Measurements from ENCODE around the gene INTS4.
A peak's percentile ranks its signal among the peaks of the same experiment; 100 is the strongest.

DNA sequence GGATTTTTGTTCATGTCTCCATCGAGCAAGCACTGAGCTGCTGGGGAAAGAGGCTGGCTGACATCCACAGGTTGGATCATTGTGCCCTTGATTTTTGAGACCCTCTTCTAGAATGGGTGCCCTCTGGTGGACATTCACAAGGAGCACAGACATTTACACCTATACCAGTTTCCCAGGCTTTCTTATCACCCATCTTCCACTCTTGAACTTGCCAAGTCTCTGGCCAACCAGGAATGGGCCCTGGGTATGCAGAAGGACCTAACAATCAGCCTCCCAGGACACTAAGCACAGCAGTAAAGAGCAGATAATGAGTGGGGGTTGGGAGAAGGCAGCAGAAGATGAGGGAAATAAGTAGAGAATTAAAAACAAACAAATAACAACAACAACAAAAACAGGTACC lies 5.7 kb upstream of the INTS4 start:
- TF ChIP-seq, protein P1, sequence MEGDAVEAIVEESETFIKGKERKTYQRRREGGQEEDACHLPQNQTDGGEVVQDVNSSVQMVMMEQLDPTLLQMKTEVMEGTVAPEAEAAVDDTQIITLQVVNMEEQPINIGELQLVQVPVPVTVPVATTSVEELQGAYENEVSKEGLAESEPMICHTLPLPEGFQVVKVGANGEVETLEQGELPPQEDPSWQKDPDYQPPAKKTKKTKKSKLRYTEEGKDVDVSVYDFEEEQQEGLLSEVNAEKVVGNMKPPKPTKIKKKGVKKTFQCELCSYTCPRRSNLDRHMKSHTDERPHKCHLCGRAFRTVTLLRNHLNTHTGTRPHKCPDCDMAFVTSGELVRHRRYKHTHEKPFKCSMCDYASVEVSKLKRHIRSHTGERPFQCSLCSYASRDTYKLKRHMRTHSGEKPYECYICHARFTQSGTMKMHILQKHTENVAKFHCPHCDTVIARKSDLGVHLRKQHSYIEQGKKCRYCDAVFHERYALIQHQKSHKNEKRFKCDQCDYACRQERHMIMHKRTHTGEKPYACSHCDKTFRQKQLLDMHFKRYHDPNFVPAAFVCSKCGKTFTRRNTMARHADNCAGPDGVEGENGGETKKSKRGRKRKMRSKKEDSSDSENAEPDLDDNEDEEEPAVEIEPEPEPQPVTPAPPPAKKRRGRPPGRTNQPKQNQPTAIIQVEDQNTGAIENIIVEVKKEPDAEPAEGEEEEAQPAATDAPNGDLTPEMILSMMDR (IDR thresholded peaks at IDR 0.05; ENCODE audit: insufficient read depth, low read length, poor library complexity, severe bottlenecking): peak; percentile 56
- no peak for TF ChIP-seq EZH2phosphoT487 (conservative IDR thresholded peaks at IDR 0.05; ENCODE audit: low read length)

All from SU-DHL-6 (cell line).